Fibroblast of lung (primary cell): ENCODE data around the gene OGFOD3. TPM values are rescaled to one million over a fixed set of nuclear protein-coding genes. Genes with fewer than 3 reads are reported as not detected.
A peak's percentile ranks its signal among the peaks of the same experiment; 100 is the strongest.

ENCODE experiments used
- DNase-seq, 2 donors: peaks; one replicate each; pipeline versions ENCODE4 v3.0.0 to v3.0.0-alpha.2; 2010; ENCODE audit warnings: low read depth in 2 of 2
- H2AFZ ChIP-seq: 2 replicates; pipeline ENCODE4 v1.5.1; 2012; ENCODE audit warnings: low read length, control low read depth, inconsistent platforms
- H3K27ac ChIP-seq: 2 replicates; pipeline ENCODE4 v1.5.1; 2011; ENCODE audit warnings: low read length, control low read depth; ENCODE audit not compliant: insufficient read depth
- H3K27me3 ChIP-seq: 2 replicates; pipeline ENCODE4 v1.5.1; 2011; ENCODE audit warnings: mild to moderate bottlenecking, low read length; ENCODE audit not compliant: control insufficient read depth, insufficient read depth
- H3K36me3 ChIP-seq: 2 replicates; pipeline ENCODE4 v1.5.1; 2011; ENCODE audit warnings: low read length; ENCODE audit not compliant: control insufficient read depth, insufficient read depth
- H3K4me1 ChIP-seq: 2 replicates; pipeline ENCODE4 v1.5.1; 2011; ENCODE audit warnings: low read length; ENCODE audit not compliant: control insufficient read depth, insufficient read depth; ENCODE audit errors: extremely low read depth
- H3K4me2 ChIP-seq: 2 replicates; pipeline ENCODE4 v1.5.1; 2011; ENCODE audit warnings: low read length, control low read depth; ENCODE audit not compliant: insufficient read depth; ENCODE audit errors: extremely low read depth
- H3K4me3 ChIP-seq, 4 experiments: fragments of 200-600 bp in 1 of 4; sonication (generic) in 1 of 4; replicated peaks in 1 of 4; 2 replicates each; pipeline ENCODE4 v1.5.1; 2011 to 2016; ENCODE audit warnings: low read length in 4 of 4, low read depth in 3 of 4, mild to moderate bottlenecking in 3 of 4, control low read depth in 2 of 4, inconsistent platforms in 1 of 4, mixed read lengths in 1 of 4; ENCODE audit not compliant: insufficient read depth in 1 of 4; ENCODE audit errors: control extremely low read depth in 1 of 4
- H3K79me2 ChIP-seq: 2 replicates; pipeline ENCODE4 v1.5.1; 2012; ENCODE audit warnings: mild to moderate bottlenecking, low read length, inconsistent platforms; ENCODE audit not compliant: control insufficient read depth, insufficient read depth
- H3K9ac ChIP-seq: 2 replicates; pipeline ENCODE4 v1.5.1; 2011; ENCODE audit warnings: mild to moderate bottlenecking, low read length, control low read depth; ENCODE audit not compliant: insufficient read depth
- H3K9me3 ChIP-seq: 2 replicates; pipeline ENCODE4 v1.5.1; 2012; ENCODE audit warnings: low read depth, low read length; ENCODE audit not compliant: control insufficient read depth, insufficient read depth
- H4K20me1 ChIP-seq: 2 replicates; pipeline ENCODE4 v1.5.1; 2011; ENCODE audit warnings: low read length; ENCODE audit not compliant: control insufficient read depth, insufficient read depth; ENCODE audit errors: extremely low read depth
- CTCF ChIP-seq, 2 donors: IDR thresholded peaks in 1 of 2; conservative IDR thresholded peaks in 1 of 2; 1 replicate in 1 of 2; 2 replicates in 1 of 2; pipeline ENCODE4 v1.5.1; 2011 to 2012; ENCODE audit warnings: low read length in 2 of 2, control low read depth in 1 of 2, inconsistent platforms in 1 of 2, low read depth in 1 of 2, mild to moderate bottlenecking in 1 of 2
- EZH2 ChIP-seq: IDR thresholded peaks from 2 replicates; pipeline ENCODE4 v1.5.1; 2012; ENCODE audit warnings: low read length, control low read depth, mild to moderate bottlenecking; ENCODE audit errors: missing control alignments
- polyA plus RNA-seq, 2 donors: library from polyadenylated mRNA; depleted of rRNA in 1 of 2; stranded (reverse) in 1 of 2; unstranded in 1 of 2; fragments of >200 nt; gene quantifications; 2 replicates each; pipeline ENCODE4 v1.2.1, GENCODE V29; 2011 to 2012; ENCODE audit warnings: missing spikeins in 1 of 2
- total RNA-seq: library from RNA; depleted of rRNA; stranded (reverse); fragments of >200 nt; gene quantifications from 2 replicates; pipeline ENCODE4 v1.2.1, GENCODE V29; 2014

Gene OGFOD3
- total and polyA plus RNA-seq, 2 donors (not counting 1 experiment from before 2014, with no cell fraction given) = 25.6 to 27.1 TPM

- no peak overlapping the region for H3K9ac ChIP-seq
- H3K27ac ChIP-seq = no peak overlapping the region
- H3K4me2 ChIP-seq = no peak overlapping the region
- no peaks in the 10 kb centered on the region for H3K27me3 ChIP-seq
- no peaks in the 10 kb centered on the region for H4K20me1 ChIP-seq
- peaks cover 2% of the 10 kb centered on the region for H3K4me1 ChIP-seq
- no peaks in the 10 kb centered on the region for H3K9me3 ChIP-seq
- DNase-seq = no peak
- no peaks in the 10 kb centered on the region for H3K36me3 ChIP-seq
- TF ChIP-seq CTCF (conservative IDR thresholded peaks at IDR 0.05 in 1 of 2, IDR thresholded peaks at IDR 0.05 in 1 of 2; ENCODE audit: low read depth in 1 of 2, low read length in 2 of 2) (peak in 1 of 2 donors; percentile 13), EZH2 (no peak)
- H2AFZ ChIP-seq = no peak overlapping the region
- no peaks in the 10 kb centered on the region for H3K79me2 ChIP-seq
- H3K4me3 ChIP-seq = no peak overlapping the region
These were observed 1.6 kb downstream of the OGFOD3 start for GRCh38 chr17:82416771-82417170.

GRCh38 chr17:82416264-82416663, 2.1 kb downstream of the OGFOD3 start:
- DNase-seq = no peak
- Histone ChIP-seq H3K4me2 (no peak overlapping the region), H3K79me2 (no peaks in the 10 kb centered on the region), H3K9ac (no peak overlapping the region), H4K20me1 (no peaks in the 10 kb centered on the region), H3K27me3 (no peaks in the 10 kb centered on the region), H3K27ac (no peak overlapping the region), H3K36me3 (no peaks in the 10 kb centered on the region), H3K4me1 (peaks cover 2% of the 10 kb centered on the region), H3K4me3 (no peak overlapping the region), H3K9me3 (no peaks in the 10 kb centered on the region), H2AFZ (no peak overlapping the region)
- TF ChIP-seq EZH2 (no peak), CTCF (conservative IDR thresholded peaks at IDR 0.05 in 1 of 2, IDR thresholded peaks at IDR 0.05 in 1 of 2; ENCODE audit: low read depth in 1 of 2, low read length in 2 of 2) (no peak)

GRCh38 chr17:82415786-82416185, 2.6 kb downstream of the OGFOD3 start:
- no peak for DNase-seq
- no peaks in the 10 kb centered on the region for H3K79me2 ChIP-seq
- H4K20me1 ChIP-seq = no peaks in the 10 kb centered on the region

More at GRCh38 chr17:82415786-82416185, 2.6 kb downstream of the OGFOD3 start:
- no peak overlapping the region for H3K4me2 ChIP-seq
- H3K9me3 ChIP-seq = no peaks in the 10 kb centered on the region
- no peak for TF ChIP-seq EZH2
- no peak for TF ChIP-seq CTCF (conservative IDR thresholded peaks at IDR 0.05 in 1 of 2, IDR thresholded peaks at IDR 0.05 in 1 of 2; ENCODE audit: low read depth in 1 of 2, low read length in 2 of 2)
- no peaks in the 10 kb centered on the region for H3K27me3 ChIP-seq
- H3K4me3 ChIP-seq = no peak overlapping the region
- peaks cover 2% of the 10 kb centered on the region for H3K4me1 ChIP-seq
- no peak overlapping the region for H2AFZ ChIP-seq
- no peaks in the 10 kb centered on the region for H3K36me3 ChIP-seq
- H3K9ac ChIP-seq = no peak overlapping the region
- H3K27ac ChIP-seq = no peak overlapping the region
